Measurements from ENCODE around the gene ZNF678.

Gene ZNF678

GRCh38 chr1:227723474-227723873, 160.1 kb downstream of the ZNF678 start:
- no peak for DNase-seq (ENCODE audit: low read depth)

DNA sequence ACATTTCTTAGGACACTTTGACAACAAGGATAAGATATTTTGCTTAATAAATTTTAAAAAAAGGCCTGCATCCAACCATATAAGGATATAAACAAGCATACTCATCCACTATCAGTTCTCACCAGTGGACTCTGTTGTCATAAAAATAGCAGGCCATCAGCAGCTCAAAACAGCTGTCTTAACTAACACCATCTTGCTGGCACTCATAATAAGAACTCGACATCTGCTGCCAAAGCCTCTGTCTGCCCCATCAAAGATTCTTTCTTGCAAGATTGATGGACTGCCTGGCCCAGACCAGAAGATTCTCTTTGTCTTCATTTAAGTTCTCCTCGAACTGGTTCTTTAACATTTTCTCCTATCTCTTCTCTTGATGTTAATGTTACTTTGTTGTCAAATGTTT, 161.7 kb downstream of the ZNF678 start:
- DNase-seq (ENCODE audit: low read depth), result no peak

- no peak for DNase-seq (ENCODE audit: low read depth)
Observed at GRCh38 chr1:227726318-227726717, 163.0 kb downstream of the ZNF678 start.

All from stimulated activated CD8-positive, alpha-beta memory T cell treated with anti-CD3 and anti-CD28 coated beads, Interleukin-7, amount 100 ng/mL, for 24 hours (primary cell).